ENCODE results near the gene TP53TG5. TPM values are rescaled to one million over a fixed set of nuclear protein-coding genes. Genes with fewer than 3 reads are reported as not detected.

TP53TG5 gene
- total RNA-seq, 1 donor from 2014 or later = not detected

DNA sequence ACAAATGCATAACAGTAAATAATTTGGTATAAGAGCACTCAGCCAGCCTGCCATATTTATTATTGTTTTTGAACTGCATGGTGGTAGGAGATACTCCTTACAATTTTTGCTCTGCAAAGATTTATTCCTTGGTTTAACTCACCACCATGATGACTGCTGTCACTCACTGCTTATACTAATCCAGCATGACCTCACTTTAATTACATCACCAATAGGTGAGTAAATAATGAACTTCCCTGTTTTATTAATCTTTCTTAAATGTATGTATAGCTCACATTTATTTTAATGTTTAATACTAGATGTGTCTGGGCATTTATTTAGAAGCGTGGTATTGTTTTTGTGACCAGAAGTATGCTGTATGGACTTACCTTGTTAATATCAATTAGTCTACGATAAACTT, 12.8 kb upstream of the TP53TG5 start:
- Mint-ChIP-seq H3K27me3 (ENCODE audit: low read depth, unreplicated experiment) (no peaks in the 10 kb centered on the region), H3K4me3 (ENCODE audit: unreplicated experiment) (no peak overlapping the region), H3K36me3 (ENCODE audit: low read depth, unreplicated experiment) (peaks cover 7% of the 10 kb centered on the region), H3K4me1 (ENCODE audit: low read depth, unreplicated experiment) (no peaks in the 10 kb centered on the region), H3K9me3 (ENCODE audit: unreplicated experiment) (no peaks in the 10 kb centered on the region), H3K27ac (ENCODE audit: unreplicated experiment) (no peak overlapping the region)
- Histone ChIP-seq H3K4me3 (ENCODE audit: insufficient read depth, low read depth, low read length) (no peak overlapping the region), H3K36me3 (ENCODE audit: insufficient read depth, low read length) (no peaks in the 10 kb centered on the region), H3K9ac (ENCODE audit: low read length) (no peak overlapping the region), H4K20me1 (ENCODE audit: insufficient read depth, low read length) (no peaks in the 10 kb centered on the region), H3K4me2 (ENCODE audit: low read length) (no peak overlapping the region), H3K27me3 (ENCODE audit: insufficient read depth, low read length) (no peaks in the 10 kb centered on the region), H3K27ac (ENCODE audit: low read depth, low read length) (no peak overlapping the region), H3K4me1 (ENCODE audit: insufficient read depth, low read length) (no peaks in the 10 kb centered on the region), H3K9me3 (ENCODE audit: insufficient read depth, low read depth, low read length) (no peaks in the 10 kb centered on the region), H2AFZ (ENCODE audit: low read depth, low read length) (no peak overlapping the region), H3K79me2 (ENCODE audit: insufficient read depth, low read length) (no peaks in the 10 kb centered on the region)
- FAIRE-seq (no peak), DNase-seq (ENCODE audit: low read depth) (no peak)
- TF ChIP-seq, protein P1, sequence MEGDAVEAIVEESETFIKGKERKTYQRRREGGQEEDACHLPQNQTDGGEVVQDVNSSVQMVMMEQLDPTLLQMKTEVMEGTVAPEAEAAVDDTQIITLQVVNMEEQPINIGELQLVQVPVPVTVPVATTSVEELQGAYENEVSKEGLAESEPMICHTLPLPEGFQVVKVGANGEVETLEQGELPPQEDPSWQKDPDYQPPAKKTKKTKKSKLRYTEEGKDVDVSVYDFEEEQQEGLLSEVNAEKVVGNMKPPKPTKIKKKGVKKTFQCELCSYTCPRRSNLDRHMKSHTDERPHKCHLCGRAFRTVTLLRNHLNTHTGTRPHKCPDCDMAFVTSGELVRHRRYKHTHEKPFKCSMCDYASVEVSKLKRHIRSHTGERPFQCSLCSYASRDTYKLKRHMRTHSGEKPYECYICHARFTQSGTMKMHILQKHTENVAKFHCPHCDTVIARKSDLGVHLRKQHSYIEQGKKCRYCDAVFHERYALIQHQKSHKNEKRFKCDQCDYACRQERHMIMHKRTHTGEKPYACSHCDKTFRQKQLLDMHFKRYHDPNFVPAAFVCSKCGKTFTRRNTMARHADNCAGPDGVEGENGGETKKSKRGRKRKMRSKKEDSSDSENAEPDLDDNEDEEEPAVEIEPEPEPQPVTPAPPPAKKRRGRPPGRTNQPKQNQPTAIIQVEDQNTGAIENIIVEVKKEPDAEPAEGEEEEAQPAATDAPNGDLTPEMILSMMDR (IDR thresholded peaks at IDR 0.05; ENCODE audit: insufficient read depth, low read depth, low read length) = no peak
- TF ChIP-seq EZH2 (IDR thresholded peaks at IDR 0.05; ENCODE audit: insufficient read depth, low read length) = no peak

DNA sequence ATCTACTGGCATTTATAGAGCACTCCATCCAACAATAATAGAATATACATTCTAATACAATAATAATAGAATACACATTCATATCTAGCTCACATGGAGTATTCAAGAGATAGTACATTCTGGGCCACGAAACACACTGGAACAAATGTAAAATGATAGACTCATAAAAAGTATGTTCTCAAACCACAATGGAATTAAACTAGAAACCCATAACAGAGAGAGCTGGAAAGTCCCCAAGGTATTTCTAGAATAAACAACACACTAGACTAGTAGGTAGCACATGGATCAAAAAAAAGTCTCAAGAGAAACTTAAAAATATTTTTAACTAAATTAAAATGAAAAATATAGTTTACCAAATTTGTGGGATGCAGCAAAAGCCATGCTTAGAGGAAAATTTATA, 9.1 kb upstream of the TP53TG5 start:
- H4K20me1 ChIP-seq (ENCODE audit: insufficient read depth, low read length) = no peaks in the 10 kb centered on the region
- FAIRE-seq (no peak), DNase-seq (ENCODE audit: low read depth) (no peak)
- Mint-ChIP-seq H3K4me1 (ENCODE audit: low read depth, unreplicated experiment) (no peaks in the 10 kb centered on the region), H3K27ac (ENCODE audit: unreplicated experiment) (no peak overlapping the region), H3K36me3 (ENCODE audit: low read depth, unreplicated experiment) (no peaks in the 10 kb centered on the region), H3K27me3 (ENCODE audit: low read depth, unreplicated experiment) (no peaks in the 10 kb centered on the region), H3K9me3 (ENCODE audit: unreplicated experiment) (no peaks in the 10 kb centered on the region), H3K4me3 (ENCODE audit: unreplicated experiment) (no peak overlapping the region)
- H3K4me2 ChIP-seq (ENCODE audit: low read length) = no peak overlapping the region
- H3K36me3 ChIP-seq (ENCODE audit: insufficient read depth, low read length) = no peaks in the 10 kb centered on the region
- no peaks in the 10 kb centered on the region for H3K4me1 ChIP-seq (ENCODE audit: insufficient read depth, low read length)
- H3K27me3 ChIP-seq (ENCODE audit: insufficient read depth, low read length) = no peaks in the 10 kb centered on the region
- H2AFZ ChIP-seq (ENCODE audit: low read depth, low read length) = no peak overlapping the region
- no peaks in the 10 kb centered on the region for H3K9me3 ChIP-seq (ENCODE audit: insufficient read depth, low read depth, low read length)
- TF ChIP-seq EZH2 (IDR thresholded peaks at IDR 0.05; ENCODE audit: insufficient read depth, low read length) = no peak
- TF ChIP-seq, protein P1 (IDR thresholded peaks at IDR 0.05; ENCODE audit: insufficient read depth, low read depth, low read length) = no peak
- no peak overlapping the region for H3K27ac ChIP-seq (ENCODE audit: low read depth, low read length)
- H3K79me2 ChIP-seq (ENCODE audit: insufficient read depth, low read length) = no peaks in the 10 kb centered on the region
- no peak overlapping the region for H3K9ac ChIP-seq (ENCODE audit: low read length)
- H3K4me3 ChIP-seq (ENCODE audit: insufficient read depth, low read depth, low read length) = no peak overlapping the region

DNA sequence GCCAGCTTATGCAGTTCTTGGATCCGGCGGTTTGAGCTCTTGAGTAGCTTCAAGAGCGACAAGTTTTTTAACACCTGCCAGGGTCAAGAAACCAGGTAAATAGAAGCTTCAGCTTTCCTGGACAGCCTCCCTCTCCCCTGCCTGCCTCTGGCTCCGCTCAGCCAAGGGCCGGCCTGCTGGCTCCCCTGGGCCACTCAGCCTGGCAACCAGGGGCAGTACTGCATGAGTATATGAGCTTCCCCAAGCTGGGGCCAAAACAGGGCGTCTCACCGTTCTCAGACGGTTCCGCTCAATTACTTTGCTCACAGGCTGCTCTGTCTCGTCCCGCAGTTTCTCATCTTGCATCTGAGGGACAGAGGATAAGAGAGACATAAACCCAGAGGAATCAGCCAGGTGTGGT, 856 bp downstream of the TP53TG5 start:
- no peaks in the 10 kb centered on the region for H3K36me3 ChIP-seq (ENCODE audit: insufficient read depth, low read length)
- H3K27ac Mint-ChIP-seq (ENCODE audit: unreplicated experiment) = no peak overlapping the region

More for the DNA sequence above, 856 bp downstream of the TP53TG5 start:
- Histone ChIP-seq H3K79me2 (ENCODE audit: insufficient read depth, low read length) (no peaks in the 10 kb centered on the region), H3K4me2 (ENCODE audit: low read length) (no peak overlapping the region), H4K20me1 (ENCODE audit: insufficient read depth, low read length) (peaks cover 7% of the 10 kb centered on the region), H3K4me1 (ENCODE audit: insufficient read depth, low read length) (peaks cover 10% of the 10 kb centered on the region), H3K27me3 (ENCODE audit: insufficient read depth, low read length) (no peaks in the 10 kb centered on the region), H3K9me3 (ENCODE audit: insufficient read depth, low read depth, low read length) (no peaks in the 10 kb centered on the region), H3K27ac (ENCODE audit: low read depth, low read length) (no peak overlapping the region), H3K4me3 (ENCODE audit: insufficient read depth, low read depth, low read length) (no peak overlapping the region), H2AFZ (ENCODE audit: low read depth, low read length) (no peak overlapping the region), H3K9ac (ENCODE audit: low read length) (no peak overlapping the region)
- FAIRE-seq (no peak), DNase-seq (ENCODE audit: low read depth) (no peak)
- H3K4me1 Mint-ChIP-seq (ENCODE audit: low read depth, unreplicated experiment) = no peaks in the 10 kb centered on the region
- H3K36me3 Mint-ChIP-seq (ENCODE audit: low read depth, unreplicated experiment) = peaks cover 14% of the 10 kb centered on the region
- H3K27me3 Mint-ChIP-seq (ENCODE audit: low read depth, unreplicated experiment) = no peaks in the 10 kb centered on the region
- no peak overlapping the region for H3K4me3 Mint-ChIP-seq (ENCODE audit: unreplicated experiment)
- TF ChIP-seq, protein P1 (IDR thresholded peaks at IDR 0.05; ENCODE audit: insufficient read depth, low read depth, low read length) = no peak
- TF ChIP-seq EZH2 (IDR thresholded peaks at IDR 0.05; ENCODE audit: insufficient read depth, low read length) = no peak
- H3K9me3 Mint-ChIP-seq (ENCODE audit: unreplicated experiment) = no peaks in the 10 kb centered on the region
